Stomach (tissue), 4 donors: ENCODE results near the gene CRYBG1.

Experiments used
- CTCF ChIP-seq, 7 experiments: fragments of 450-650 bp in 4 of 7; fragments of 200-600 bp in 3 of 7; sonication (generic) in 3 of 7; IDR thresholded peaks; one replicate each; pipeline ENCODE4 v1.5.1; 2016 to 2019; ENCODE audit warnings: antibody characterized with exemption in 7 of 7, control low read depth in 2 of 7, mild to moderate bottlenecking in 1 of 7
- POLR2A ChIP-seq, 4 donors: fragments of 450-650 bp; IDR thresholded peaks; one replicate each; pipeline ENCODE4 v1.6.1; 2016; ENCODE audit warnings: antibody characterized with exemption in 4 of 4, control low read depth in 2 of 4, mild to moderate bottlenecking in 1 of 4, moderate library complexity in 1 of 4

- TF ChIP-seq CTCF (IDR thresholded peaks at IDR 0.05), result no peak
- no peak for TF ChIP-seq POLR2A (IDR thresholded peaks at IDR 0.05)
Measured at GRCh38 chr6:106539936-106540335, 179.4 kb downstream of the CRYBG1 start.
